ENCODE data around the gene RCOR2. TPM values are rescaled to one million over a fixed set of nuclear protein-coding genes. Genes with fewer than 3 reads are reported as not detected.

The RCOR2 gene
- total RNA-seq, 1 experiment from 2014 or later, result 3.9 TPM

- Histone ChIP-seq H3K36me3 (ENCODE audit: insufficient read depth, low read length, poor library complexity, severe bottlenecking) (no peaks in the 10 kb centered on the region), H3K4me3 (ENCODE audit: low read depth, low read length, poor library complexity, severe bottlenecking) (no peak overlapping the region), H3K27me3 (replicated peaks; ENCODE audit: insufficient read depth, low read depth, low read length, poor library complexity) (no peaks in the 10 kb centered on the region), H3K9me3 (ENCODE audit: low read depth, low read length, poor library complexity, severe bottlenecking) (no peaks in the 10 kb centered on the region), H3K4me1 (ENCODE audit: insufficient read depth, low read length, poor library complexity, severe bottlenecking) (peaks cover 8% of the 10 kb centered on the region), H3K27ac (ENCODE audit: low read depth, low read length, poor library complexity, severe bottlenecking) (no peak overlapping the region)
- ChIA-PET CTCF (interaction anchor here (0.6 kb wide), 1 partner anchor 9 kb away, joined by 8 read pairs; no protein-coding TSS in a partner anchor), POLR2A (ENCODE audit: low non-redundant PET) (no interaction called here)
- DNase-seq (ENCODE audit: low spot score), result no peak
- BruUV-seq (replicated peaks), result no TSS peak
- intact Hi-C loops (cut with micrococcal nuclease; ENCODE audit: unreplicated experiment), result no loop called here
- TF ChIP-seq EZH2 (IDR thresholded peaks at IDR 0.05; ENCODE audit: borderline replicate concordance, low read depth, low read length, poor library complexity, severe bottlenecking) (no peak), CTCF (conservative IDR thresholded peaks at IDR 0.05; ENCODE audit: low read depth, low read length) (no peak)
Measured at GRCh38 chr11:63877658-63878241, 39.2 kb downstream of the RCOR2 start.

GRCh38 chr11:63876616-63877015 is 40.3 kb downstream of the RCOR2 start:
- H3K27me3 ChIP-seq (replicated peaks; ENCODE audit: insufficient read depth, low read depth, low read length, poor library complexity), result no peaks in the 10 kb centered on the region
- ChIA-PET POLR2A (ENCODE audit: low non-redundant PET) (interaction anchor here (0.6 kb wide), 1 partner anchor 29 kb away, joined by 15 read pairs; no protein-coding TSS in a partner anchor), CTCF (no interaction called here)
- no peak overlapping the region for H3K4me3 ChIP-seq (ENCODE audit: low read depth, low read length, poor library complexity, severe bottlenecking)
- no peaks in the 10 kb centered on the region for H3K9me3 ChIP-seq (ENCODE audit: low read depth, low read length, poor library complexity, severe bottlenecking)
- H3K4me1 ChIP-seq (ENCODE audit: insufficient read depth, low read length, poor library complexity, severe bottlenecking), result peaks cover 18% of the 10 kb centered on the region
- H3K36me3 ChIP-seq (ENCODE audit: insufficient read depth, low read length, poor library complexity, severe bottlenecking), result no peaks in the 10 kb centered on the region
- no peak overlapping the region for H3K27ac ChIP-seq (ENCODE audit: low read depth, low read length, poor library complexity, severe bottlenecking)
- no TSS peak for BruUV-seq (replicated peaks)
- no peak for TF ChIP-seq EZH2 (IDR thresholded peaks at IDR 0.05; ENCODE audit: borderline replicate concordance, low read depth, low read length, poor library complexity, severe bottlenecking)
- TF ChIP-seq CTCF (conservative IDR thresholded peaks at IDR 0.05; ENCODE audit: low read depth, low read length), result no peak
- intact Hi-C loops (cut with micrococcal nuclease; ENCODE audit: unreplicated experiment), result no loop called here
- no peak for DNase-seq (ENCODE audit: low spot score)

GRCh38 chr11:63875506-63876065 is 41.4 kb downstream of the RCOR2 start:
- ChIA-PET POLR2A (ENCODE audit: low non-redundant PET) (interaction anchor here (0.6 kb wide), 1 partner anchor 37 kb away, joined by 4 read pairs; the partner anchor contains the start of gene MARK2), CTCF (no interaction called here)
- intact Hi-C loops (cut with micrococcal nuclease; ENCODE audit: unreplicated experiment), result no loop called here
- TF ChIP-seq CTCF (conservative IDR thresholded peaks at IDR 0.05; ENCODE audit: low read depth, low read length) (no peak), EZH2 (IDR thresholded peaks at IDR 0.05; ENCODE audit: borderline replicate concordance, low read depth, low read length, poor library complexity, severe bottlenecking) (no peak)
- no peak for DNase-seq (ENCODE audit: low spot score)
- H3K9me3 ChIP-seq (ENCODE audit: low read depth, low read length, poor library complexity, severe bottlenecking), result no peaks in the 10 kb centered on the region
- H3K4me3 ChIP-seq (ENCODE audit: low read depth, low read length, poor library complexity, severe bottlenecking), result no peak overlapping the region
- no peaks in the 10 kb centered on the region for H3K36me3 ChIP-seq (ENCODE audit: insufficient read depth, low read length, poor library complexity, severe bottlenecking)
- peaks cover 20% of the 10 kb centered on the region for H3K4me1 ChIP-seq (ENCODE audit: insufficient read depth, low read length, poor library complexity, severe bottlenecking)
- no TSS peak for BruUV-seq (replicated peaks)
- no peaks in the 10 kb centered on the region for H3K27me3 ChIP-seq (replicated peaks; ENCODE audit: insufficient read depth, low read depth, low read length, poor library complexity)
- H3K27ac ChIP-seq (ENCODE audit: low read depth, low read length, poor library complexity, severe bottlenecking), result no peak overlapping the region

Data from A673 (cell line).